Spleen (tissue), 11 donors: ENCODE measurements around the gene ALG12. TPM values are rescaled to one million over a fixed set of nuclear protein-coding genes. Genes with fewer than 3 reads are reported as not detected.
A peak's percentile ranks its signal among the peaks of the same experiment; 100 is the strongest.

Experiments
- DNase-seq: peaks from one replicate; pipeline ENCODE4 v3.0.0-alpha.2; 2020
- H3K27ac ChIP-seq, 8 donors: fragments of 200-600 bp; sonication (generic) in 7 of 8; 1 replicate in 4 of 8; 2 replicates in 4 of 8; pipeline versions ENCODE4 v1.5.0 to v1.8.0; 2016 to 2021; ENCODE audit warnings: inconsistent platforms in 4 of 8, mild to moderate bottlenecking in 4 of 8, moderate library complexity in 1 of 8
- H3K27me3 ChIP-seq, 7 donors: fragments of 200-600 bp; sonication (generic) in 6 of 7; replicated peaks in 1 of 7; 1 replicate in 4 of 7; 2 replicates in 3 of 7; pipeline versions ENCODE4 v1.5.0 to v1.8.0; 2016 to 2021; ENCODE audit warnings: inconsistent platforms in 3 of 7, mild to moderate bottlenecking in 1 of 7
- H3K36me3 ChIP-seq, 6 donors: fragments of 200-600 bp; sonication (generic) in 5 of 6; 1 replicate in 4 of 6; 2 replicates in 2 of 6; pipeline versions ENCODE4 v1.5.0 to v1.8.0; 2016 to 2021; ENCODE audit warnings: inconsistent platforms in 2 of 6
- H3K4me1 ChIP-seq, 6 donors: fragments of 200-600 bp; sonication (generic) in 5 of 6; 1 replicate in 3 of 6; 2 replicates in 3 of 6; pipeline versions ENCODE4 v1.5.0 to v1.8.0; 2016 to 2021; ENCODE audit warnings: inconsistent platforms in 3 of 6
- H3K4me3 ChIP-seq, 8 donors: fragments of 200-600 bp; sonication (generic) in 7 of 8; 1 replicate in 4 of 8; 2 replicates in 4 of 8; pipeline versions ENCODE4 v1.5.0 to v1.8.0; 2016 to 2021; ENCODE audit warnings: inconsistent platforms in 4 of 8, mild to moderate bottlenecking in 4 of 8, moderate library complexity in 2 of 8
- H3K9me3 ChIP-seq, 8 donors: fragments of 200-600 bp; sonication (generic) in 7 of 8; 1 replicate in 4 of 8; 2 replicates in 4 of 8; pipeline versions ENCODE4 v1.5.0 to v1.8.0; 2016 to 2021; ENCODE audit warnings: inconsistent platforms in 4 of 8
- CTCF ChIP-seq, 11 experiments: fragments of 200-600 bp in 7 of 11; fragments of 450-650 bp in 4 of 11; sonication (generic) in 4 of 11; IDR thresholded peaks in 8 of 11; conservative IDR thresholded peaks in 3 of 11; 1 replicate in 7 of 11; 2 replicates in 4 of 11; pipeline versions ENCODE4 v1.4.0 to v1.8.0; 2016 to 2021; ENCODE audit warnings: antibody characterized with exemption in 11 of 11, inconsistent platforms in 4 of 11, mild to moderate bottlenecking in 1 of 11
- POLR2A ChIP-seq, 3 donors: fragments of 450-650 bp; IDR thresholded peaks; one replicate each; pipeline ENCODE4 v1.5.1; 2017; ENCODE audit warnings: antibody characterized with exemption in 3 of 3, mild to moderate bottlenecking in 1 of 3
- POLR2AphosphoS5 ChIP-seq, 3 donors: sonication (generic); formaldehyde crosslinking; IDR thresholded peaks; one replicate each; pipeline ENCODE4 v1.5.1; 2017; ENCODE audit warnings: antibody characterized with exemption in 3 of 3
- WGBS, 5 donors: extraction: QIAGEN DNeasy Blood & Tissue Kit in 3 of 5; methylation state at CpG; one replicate each; pipeline versions ENCODE4 v1.1.5 to v1.1.7; 2013 to 2018; 5-methylcytosine and 5-hydroxymethylcytosine counted together
- intact Hi-C: fragments of 100-400 bp; cut with DNase I; formaldehyde crosslinking; loops from one replicate; pipeline ENCODE4 v1.15.0; 2023; ENCODE audit warnings: low total_unique reads
- polyA plus RNA-seq, 3 donors: library from polyadenylated mRNA; stranded (reverse); fragments of 200-250 nt; gene quantifications; one replicate each; pipeline ENCODE4 v1.2.1, GENCODE V29; 2013
- total RNA-seq, 7 donors: library from RNA; depleted of rRNA in 3 of 7; stranded (reverse); fragments of >200 nt in 3 of 7; fragmentation: NEBNext Ultra II Directional in 4 of 7; extraction: Animal tissue kit (Norgen Biotek cat#: 25700) in 4 of 7; gene quantifications; one replicate each; pipeline versions ENCODE4 v1.1.0 to v1.2.1, GENCODE V29; 2016 to 2021
- donor health status: healthy with polysubstance abuse.
- donor health status: DM: no; HTN: no; CAD: no; lungs with moderate emphysema.
- donor health status: DM: no; HTN: no; CAD: no.
- donor health status: Bipolar disorder and iron deficiency.
- donor health status: healthy.
- donor health status: DM: no; HTN: no; CAD: no.
- donor health status: DM: yes; HTN: yes; CAD: no.

The ALG12 gene
- total and polyA plus RNA-seq, 10 donors = 5.7 to 20.1 (median 11.8) TPM

- TF ChIP-seq CTCF (IDR thresholded peaks at IDR 0.05 in 8 of 11, conservative IDR thresholded peaks at IDR 0.05 in 3 of 11) = no peak
- TF ChIP-seq POLR2A (IDR thresholded peaks at IDR 0.05) = no peak
- no peak for TF ChIP-seq POLR2AphosphoS5 (IDR thresholded peaks at IDR 0.05)
- 95 to 98% (median 96%) methylated on average over 14 of the region's 14 CpGs for WGBS, 5 donors
- intact Hi-C loops = loop anchor here (10.0 kb wide), 1 partner anchor 49 kb away; no protein-coding TSS in a partner anchor
- Histone ChIP-seq H3K4me1 (peaks cover 0 to 22% (median 14%) of the 10 kb centered on the region in 6 donors), H3K27ac (no peak overlapping the region), H3K27me3 (no peaks in the 10 kb centered on the region), H3K4me3 (no peak overlapping the region), H3K36me3 (peaks cover 0 to 63% (median 39%) of the 10 kb centered on the region in 6 donors), H3K9me3 (no peaks in the 10 kb centered on the region)
- DNase-seq = peak; percentile 50
Measured at GRCh38 chr22:49913446-49913845, 4.8 kb downstream of the ALG12 start.

GRCh38 chr22:49913026-49913425 lies 5.2 kb downstream of the ALG12 start:
- Histone ChIP-seq H3K9me3 (no peaks in the 10 kb centered on the region), H3K36me3 (peaks cover 0 to 67% (median 41%) of the 10 kb centered on the region in 6 donors), H3K4me1 (peaks cover 0 to 22% (median 14%) of the 10 kb centered on the region in 6 donors), H3K4me3 (no peak overlapping the region), H3K27ac (no peak overlapping the region), H3K27me3 (no peaks in the 10 kb centered on the region)
- no peak for DNase-seq
- intact Hi-C loops = loop anchor here (10.0 kb wide), 1 partner anchor 48 kb away; no protein-coding TSS in a partner anchor
- TF ChIP-seq POLR2A (IDR thresholded peaks at IDR 0.05) (no peak), POLR2AphosphoS5 (IDR thresholded peaks at IDR 0.05) (no peak), CTCF (IDR thresholded peaks at IDR 0.05 in 8 of 11, conservative IDR thresholded peaks at IDR 0.05 in 3 of 11) (no peak)
- WGBS, 5 donors = 92 to 97% (median 97%) methylated on average over 11 to 14 of the region's 14 CpGs

- Histone ChIP-seq H3K4me3 (no peak overlapping the region), H3K27me3 (no peaks in the 10 kb centered on the region), H3K27ac (no peak overlapping the region), H3K36me3 (peaks cover 0 to 77% (median 51%) of the 10 kb centered on the region in 6 donors), H3K4me1 (peaks cover 0 to 13% (median 6%) of the 10 kb centered on the region in 6 donors), H3K9me3 (no peaks in the 10 kb centered on the region)
- DNase-seq = no peak
- 93 to 95% (median 95%) methylated on average over 28 to 30 of the region's 30 CpGs for WGBS, 5 donors
- TF ChIP-seq POLR2AphosphoS5 (IDR thresholded peaks at IDR 0.05) = no peak
- no peak for TF ChIP-seq CTCF (IDR thresholded peaks at IDR 0.05 in 8 of 11, conservative IDR thresholded peaks at IDR 0.05 in 3 of 11)
- no peak for TF ChIP-seq POLR2A (IDR thresholded peaks at IDR 0.05)
- intact Hi-C loops = loop anchor here (10.0 kb wide), 1 partner anchor 47 kb away; no protein-coding TSS in a partner anchor
Measured at GRCh38 chr22:49911881-49912625, 6.2 kb downstream of the ALG12 start.
